ENCODE data around the gene PCDHGA5.

The PCDHGA5 gene

DNA sequence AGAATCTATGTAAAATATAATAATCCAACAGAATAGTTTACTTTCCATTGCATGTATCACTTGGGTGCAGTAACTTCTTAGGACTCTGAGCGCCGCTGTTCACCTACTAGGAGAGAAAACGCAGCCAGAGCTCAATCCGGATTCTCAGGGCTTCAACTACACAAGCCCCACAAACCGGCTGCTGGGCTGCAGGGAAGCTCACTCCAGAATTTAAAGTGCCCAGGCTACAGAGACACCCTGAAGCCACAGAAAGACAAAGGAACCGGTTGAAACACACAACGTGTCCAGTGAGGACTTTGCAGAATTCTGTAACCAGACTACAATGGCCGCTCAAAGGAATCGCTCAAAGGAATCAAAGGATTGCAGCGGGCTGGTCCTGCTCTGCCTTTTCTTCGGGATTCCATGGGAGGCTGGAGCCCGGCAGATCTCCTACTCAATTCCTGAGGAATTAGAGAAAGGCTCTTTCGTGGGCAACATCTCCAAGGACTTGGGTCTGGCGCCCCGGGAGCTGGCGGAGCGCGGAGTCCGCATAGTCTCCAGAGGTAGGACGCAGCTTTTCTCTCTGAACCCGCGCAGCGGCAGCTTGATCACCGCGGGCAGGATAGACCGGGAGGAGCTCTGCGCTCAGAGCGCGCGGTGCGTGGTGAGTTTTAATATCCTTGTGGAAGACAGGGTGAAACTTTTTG is 49.0 kb downstream of the PCDHGA5 start, which contains the start of gene PCDHGA10:
Gene PCDHGA10 (plus strand): TSS at position 134 of the 686 bp plus-strand sequence. CDS start 189 bp downstream, at position 323.
- TF ChIP-seq FOXP2 (optimal IDR thresholded peaks at IDR 0.05; ENCODE audit: borderline replicate concordance, extremely low read depth, extremely low read length, insufficient read depth) (no peak), TAF1 (IDR thresholded peaks at IDR 0.05; ENCODE audit: borderline replicate concordance, insufficient read depth, low read length) (no peak)

- TF ChIP-seq POLR2AphosphoS5 (IDR thresholded peaks at IDR 0.05; ENCODE audit: low read depth, low read length) (no peak), REST (IDR thresholded peaks at IDR 0.05; ENCODE audit: insufficient read depth in 1 of 2, low read depth in 2 of 2, low read length in 2 of 2) (no peak), SIN3A (IDR thresholded peaks at IDR 0.05; ENCODE audit: borderline replicate concordance, insufficient read depth, low read length) (no peak), FOXP2 (optimal IDR thresholded peaks at IDR 0.05; ENCODE audit: borderline replicate concordance, extremely low read depth, extremely low read length, insufficient read depth) (no peak), TAF1 (IDR thresholded peaks at IDR 0.05; ENCODE audit: borderline replicate concordance, insufficient read depth, low read length) (no peak)
Measured at GRCh38 chr5:141413540-141414069, 49.6 kb downstream of the PCDHGA5 start.

Data from PFSK-1 (cell line).